H1 (cell line): Measurements from ENCODE around the gene SH2B3. TPM values are rescaled to one million over a fixed set of nuclear protein-coding genes. Genes with fewer than 3 reads are reported as not detected.

Experiments used
- CTCF ChIA-PET: fragments of 300-600 bp; sonication (Branson Sonifier 250); formaldehyde crosslinking; loops from one replicate; lab custom pipeline; 2021; ENCODE audit not compliant: partially characterized antibody; lab: Charles Lee
- POLR2A ChIA-PET: fragments of 300-600 bp; sonication (Branson Sonifier 250); formaldehyde crosslinking; loops from one replicate; lab custom pipeline; 2021; ENCODE audit warnings: inconsistent platforms; ENCODE audit not compliant: partially characterized antibody; lab: Charles Lee
- DNase-seq, 2 experiments: peaks; one replicate each; pipeline versions ENCODE4 v3.0.0 to v3.0.0-alpha.2; 2010 to 2022; ENCODE audit warnings: low spot score in 2 of 2, low read depth in 1 of 2, mixed read lengths in 1 of 2
- FAIRE-seq: peaks from 2 replicates; lab custom pipeline; 2011; peaks lifted over from hg19 to GRCh38; lab: Jason Lieb, UNC
- H2AFZ ChIP-seq: 2 replicates; pipeline ENCODE4 v1.8.1; 2012; ENCODE audit warnings: low read length, inconsistent platforms
- H2AK5ac ChIP-seq: 2 replicates; pipeline ENCODE4 v1.6.1; 2013; ENCODE audit warnings: low read depth, low read length
- H2BK120ac ChIP-seq: replicated peaks from 2 replicates; pipeline ENCODE3; 2013; ENCODE audit warnings: low read depth, low read length, inconsistent platforms
- H2BK12ac ChIP-seq: 2 replicates; pipeline ENCODE4 v1.6.1; 2013; ENCODE audit warnings: low read depth, low read length
- H2BK15ac ChIP-seq: 2 replicates; pipeline ENCODE4 v1.6.1; 2013; ENCODE audit warnings: low read length
- H2BK20ac ChIP-seq: 2 replicates; pipeline ENCODE4 v1.6.1; 2013; ENCODE audit warnings: low read length
- H2BK5ac ChIP-seq: 2 replicates; pipeline ENCODE4 v1.6.1; 2013; ENCODE audit warnings: low read depth, low read length
- H3K14ac ChIP-seq: 2 replicates; pipeline ENCODE4 v1.6.1; 2013; ENCODE audit warnings: inconsistent platforms; ENCODE audit not compliant: insufficient read length
- H3K18ac ChIP-seq: 2 replicates; pipeline ENCODE4 v1.6.1; 2013; ENCODE audit warnings: low read length; ENCODE audit errors: extremely low read depth
- H3K23ac ChIP-seq: 2 replicates; pipeline ENCODE4 v1.6.1; 2013; ENCODE audit warnings: inconsistent platforms; ENCODE audit not compliant: insufficient read length
- H3K23me2 ChIP-seq: 2 replicates; pipeline ENCODE4 v1.6.1; 2013; ENCODE audit warnings: low read depth, low read length
- H3K27ac ChIP-seq: 2 replicates; pipeline ENCODE4 v1.6.1; 2011; ENCODE audit warnings: low read depth, low read length, inconsistent platforms
- H3K27me3 ChIP-seq, 4 experiments: replicated peaks in 1 of 4; 1 replicate in 1 of 4; 2 replicates in 3 of 4; pipeline versions ENCODE4 v1.6.1 to v1.8.1; 2011 to 2013; ENCODE audit warnings: low read length in 3 of 4, mild to moderate bottlenecking in 3 of 4, inconsistent platforms in 2 of 4, mixed read lengths in 2 of 4, moderate library complexity in 1 of 4; ENCODE audit not compliant: control insufficient read depth in 3 of 4, insufficient read depth in 3 of 4; ENCODE audit errors: extremely low read depth in 1 of 4
- H3K36me3 ChIP-seq, 4 experiments: 2 replicates each; pipeline versions ENCODE4 v1.6.1 to v1.8.1; 2011 to 2013; ENCODE audit warnings: mild to moderate bottlenecking in 4 of 4, low read length in 3 of 4, moderate library complexity in 2 of 4, control low read depth in 1 of 4, inconsistent platforms in 1 of 4; ENCODE audit not compliant: insufficient read depth in 4 of 4, control insufficient read depth in 2 of 4
- H3K4ac ChIP-seq: replicated peaks from 2 replicates; pipeline ENCODE3; 2013; ENCODE audit warnings: low read length, low read depth, mixed read lengths, inconsistent platforms; ENCODE audit not compliant: insufficient read length
- H3K4me1 ChIP-seq, 4 experiments: replicated peaks in 1 of 4; 1 replicate in 1 of 4; 2 replicates in 3 of 4; pipeline versions ENCODE4 v1.6.1 to v1.8.1; 2011 to 2013; ENCODE audit warnings: low read length in 3 of 4, inconsistent platforms in 2 of 4, mixed read lengths in 1 of 4; ENCODE audit not compliant: insufficient read depth in 4 of 4, control insufficient read depth in 3 of 4
- H3K4me2 ChIP-seq, 2 experiments: 2 replicates each; pipeline versions ENCODE4 v1.6.1 to v1.8.1; 2011 to 2013; ENCODE audit warnings: low read depth in 2 of 2, low read length in 2 of 2, control low read depth in 1 of 2, inconsistent platforms in 1 of 2, mild to moderate bottlenecking in 1 of 2; ENCODE audit not compliant: insufficient read depth in 1 of 2
- H3K4me3 ChIP-seq, 4 experiments: fragments of 200-600, 300-600 bp in 1 of 4; sonication (generic), shearing (Covaris generic), sonication (Bioruptor Twin) in 1 of 4; 2 replicates each; pipeline versions ENCODE4 v1.5.1 to v1.8.1; 2011 to 2016; ENCODE audit warnings: low read length in 4 of 4, low read depth in 3 of 4, control low read depth in 2 of 4, inconsistent platforms in 2 of 4, mild to moderate bottlenecking in 2 of 4, mixed read lengths in 1 of 4, moderate library complexity in 1 of 4; ENCODE audit not compliant: insufficient read depth in 2 of 4; ENCODE audit errors: extremely low read depth in 1 of 4
- H3K56ac ChIP-seq: replicated peaks from 2 replicates; pipeline ENCODE3; 2013; ENCODE audit warnings: low read depth, mild to moderate bottlenecking, mixed read lengths, low read length, inconsistent platforms; ENCODE audit not compliant: insufficient read length
- H3K79me1 ChIP-seq: 2 replicates; pipeline ENCODE4 v1.6.1; 2013; ENCODE audit warnings: low read depth, low read length, control low read depth
- H3K79me2 ChIP-seq, 2 experiments: 2 replicates each; pipeline versions ENCODE4 v1.6.1 to v1.8.1; 2012 to 2013; ENCODE audit warnings: low read length in 2 of 2, mild to moderate bottlenecking in 2 of 2, inconsistent platforms in 1 of 2; ENCODE audit not compliant: insufficient read depth in 2 of 2, control insufficient read depth in 1 of 2
- H3K9ac ChIP-seq, 4 experiments: replicated peaks in 1 of 4; 1 replicate in 1 of 4; 2 replicates in 3 of 4; pipeline versions ENCODE4 v1.6.1 to v1.8.1; 2011 to 2013; ENCODE audit warnings: low read depth in 3 of 4, low read length in 3 of 4, control low read depth in 2 of 4, mild to moderate bottlenecking in 2 of 4, moderate library complexity in 2 of 4, inconsistent platforms in 1 of 4; ENCODE audit errors: extremely low read depth in 1 of 4
- H3K9me3 ChIP-seq, 2 experiments: 2 replicates each; pipeline versions ENCODE4 v1.6.1 to v1.8.1; 2012 to 2013; ENCODE audit warnings: mild to moderate bottlenecking in 2 of 2, moderate library complexity in 2 of 2, control low read depth in 1 of 2, inconsistent platforms in 1 of 2, low read depth in 1 of 2, low read length in 1 of 2, mixed read lengths in 1 of 2; ENCODE audit not compliant: insufficient read depth in 2 of 2
- H4K20me1 ChIP-seq, 2 experiments: replicated peaks in 1 of 2; 2 replicates each; pipeline versions ENCODE3 to v1.8.1; 2011 to 2013; ENCODE audit warnings: inconsistent platforms in 2 of 2, low read length in 2 of 2, mild to moderate bottlenecking in 1 of 2; ENCODE audit not compliant: insufficient read depth in 2 of 2, control insufficient read depth in 1 of 2
- H4K5ac ChIP-seq: 2 replicates; pipeline ENCODE4 v1.6.1; 2013; ENCODE audit warnings: low read length, low read depth, mixed read lengths, inconsistent platforms; ENCODE audit not compliant: insufficient read length
- H4K8ac ChIP-seq: 2 replicates; pipeline ENCODE4 v1.8.0; 2013; ENCODE audit warnings: mild to moderate bottlenecking, moderate library complexity, low read length, inconsistent platforms; ENCODE audit not compliant: insufficient read depth; ENCODE audit errors: extremely low read depth
- H4K91ac ChIP-seq: replicated peaks from 2 replicates; pipeline ENCODE3; 2013; ENCODE audit warnings: low read length, mixed read lengths, inconsistent platforms; ENCODE audit not compliant: insufficient read length
- GTF2F1 ChIP-seq: IDR thresholded peaks from 2 replicates; pipeline ENCODE4 v1.6.1; 2012; ENCODE audit warnings: low read depth, low read length, improper control_type of control experiment, borderline replicate concordance
- KDM5A ChIP-seq: fragments of 200-600 bp; IDR thresholded peaks from 2 replicates; pipeline ENCODE4 v1.7.1; 2012; ENCODE audit warnings: mild to moderate bottlenecking, low read length, inconsistent platforms, mixed read lengths
- SIN3A ChIP-seq, 2 experiments: IDR thresholded peaks in 1 of 2; conservative IDR thresholded peaks in 1 of 2; 2 replicates each; pipeline ENCODE4 v1.6.1; 2011 to 2012; ENCODE audit warnings: low read length in 2 of 2, improper control_type of control experiment in 1 of 2, low read depth in 1 of 2, mild to moderate bottlenecking in 1 of 2
- USF2 ChIP-seq: IDR thresholded peaks from 2 replicates; pipeline ENCODE4 v1.6.1; 2011; ENCODE audit warnings: low read length, improper control_type of control experiment
- WGBS, 2 experiments: shearing (Covaris generic) in 1 of 2; methylation state at CpG; one replicate each; pipeline versions ENCODE4 v1.1.6 to v1.1.7; 2013 to 2015; ENCODE audit warnings: low lambda C conversion rate in 2 of 2, mixed read lengths in 2 of 2, inconsistent platforms in 1 of 2, low coverage in 1 of 2, missing lambda C conversion rate in 1 of 2; ENCODE audit not compliant: insufficient replicate concordance in 2 of 2, insufficient coverage in 1 of 2, insufficient read length in 1 of 2; ENCODE audit errors: extremely low coverage in 1 of 2, missing lambda C conversion rate in 1 of 2; 5-methylcytosine and 5-hydroxymethylcytosine counted together
- polyA plus RNA-seq, 7 experiments: library from polyadenylated mRNA; depleted of rRNA in 3 of 7; stranded (reverse) in 5 of 7; unstranded in 2 of 7; fragments of >200 nt in 5 of 7; fragments of 200-250 nt in 2 of 7; gene quantifications; 1 replicate in 5 of 7; 2 replicates in 1 of 7; 4 replicates in 1 of 7; pipeline versions ENCODE4 v1.2.1 to v1.2.3, GENCODE V29; 2011 to 2013; ENCODE audit warnings: missing spikeins in 2 of 7, mixed read lengths in 2 of 7
- total RNA-seq: library from RNA; stranded (reverse); fragmentation: NEBNext Ultra II Directional; extraction: Animal tissue kit (Norgen Biotek cat#: 25700); gene quantifications from 2 replicates; pipeline ENCODE4 v1.2.1, GENCODE V29; 2021

SH2B3 gene
- total and polyA plus RNA-seq, 2 of the 8 experiments (the other 6 are each of a cell fraction or from before 2014, with no cell fraction given): 20.8 to 34.1 TPM

GRCh38 chr12:111488798-111489197 lies 83.1 kb downstream of the SH2B3 start:
- no peak overlapping the region for H3K14ac ChIP-seq
- no peak overlapping the region for H3K4me3 ChIP-seq
- no peak overlapping the region for H2AFZ ChIP-seq
- H3K79me2 ChIP-seq: no peaks in the 10 kb centered on the region
- no peak overlapping the region for H4K5ac ChIP-seq
- 91% methylated on average over 2 of the region's 2 CpGs; no CpG with 5 or more reads in 1 of the 2 experiments for WGBS, 2 experiments
- H2BK20ac ChIP-seq: no peak overlapping the region
- no peaks in the 10 kb centered on the region for H3K23me2 ChIP-seq
- no peak overlapping the region for H2BK12ac ChIP-seq
- H3K4me1 ChIP-seq: no peaks in the 10 kb centered on the region
- no peak overlapping the region for H3K56ac ChIP-seq
- H4K20me1 ChIP-seq: no peaks in the 10 kb centered on the region
- H3K79me1 ChIP-seq: 0 out of 2 replicates have a peak, but pooled peaks cover 2% of the 10 kb centered on the region
- no peaks in the 10 kb centered on the region for H3K27me3 ChIP-seq
- no peaks in the 10 kb centered on the region for H3K9me3 ChIP-seq
- no peak for DNase-seq
- no peak overlapping the region for H2BK15ac ChIP-seq
- no peak overlapping the region for H4K8ac ChIP-seq
- TF ChIP-seq USF2 (no peak), GTF2F1 (no peak), KDM5A (no peak), SIN3A (conservative IDR thresholded peaks at IDR 0.05 in 1 of 2, IDR thresholded peaks at IDR 0.05 in 1 of 2; ENCODE audit: low read depth in 1 of 2, low read length in 2 of 2) (no peak)
- no peak for FAIRE-seq
- no peak overlapping the region for H2AK5ac ChIP-seq
- H3K4ac ChIP-seq: no peak overlapping the region
- H3K9ac ChIP-seq: no peak overlapping the region
- H4K91ac ChIP-seq: no peak overlapping the region
- H3K36me3 ChIP-seq: peaks cover 14 to 53% (median 23%) of the 10 kb centered on the region in 4 experiments
- no peak overlapping the region for H3K27ac ChIP-seq
- H3K18ac ChIP-seq: no peak overlapping the region
- H2BK120ac ChIP-seq: no peak overlapping the region
- no peak overlapping the region for H3K4me2 ChIP-seq
- H3K23ac ChIP-seq: no peak overlapping the region
- POLR2A ChIA-PET: no interaction called here
- H2BK5ac ChIP-seq: no peak overlapping the region
- CTCF ChIA-PET: interaction anchor here (0.5 to 3.1 kb wide), 4 partner anchors 14 to 883 kb away, joined by 3 to 13 read pairs (median 4); no protein-coding TSS in a partner anchor
